ENCODE data around the gene SPRY2.

SPRY2 gene

GRCh38 chr13:80338781-80339562 lies 2.0 kb downstream of the SPRY2 start (continued):
- peak; percentile 40 for TF ChIP-seq HIC1 (tag by site-specific recombination; IDR thresholded peaks at IDR 0.05)
- TF ChIP-seq WT1 (tag by site-specific recombination; IDR thresholded peaks at IDR 0.05), result peak; percentile 46; the same call in 1 of the 2 replicates
- TF ChIP-seq ZNF148 (tag by site-specific recombination; IDR thresholded peaks at IDR 0.05; ENCODE audit: borderline replicate concordance), result no peak
- TF ChIP-seq SCRT2 (tag by site-specific recombination; IDR thresholded peaks at IDR 0.05), result no peak; the same call in 1 of the 2 replicates
- no peak for TF ChIP-seq ZNF558 (tag by site-specific recombination; IDR thresholded peaks at IDR 0.05)
- no peak for TF ChIP-seq ZNF26 (tag by site-specific recombination; IDR thresholded peaks at IDR 0.05)
- TF ChIP-seq ZBTB10 (tag by site-specific recombination; IDR thresholded peaks at IDR 0.05), result peak; percentile 51; the same call in 1 of the 2 replicates
- 0 out of 2 replicates have a peak, but pooled peaks have one; percentile 8 for TF ChIP-seq ZNF121 (tag by site-specific recombination; IDR thresholded peaks at IDR 0.05)
- peak; percentile 36; the same call in 1 of the 2 replicates for TF ChIP-seq ZNF341 (tag by site-specific recombination; IDR thresholded peaks at IDR 0.05; ENCODE audit: low read depth)
- peak; percentile 89; the same call in 1 of the 2 replicates for TF ChIP-seq TRIM28 (IDR thresholded peaks at IDR 0.05; ENCODE audit: borderline replicate concordance, low read length)
- TF ChIP-seq ZNF658 (tag by site-specific recombination; IDR thresholded peaks at IDR 0.05), result no peak
- no peak for TF ChIP-seq BCL11B (tag by site-specific recombination; IDR thresholded peaks at IDR 0.05; ENCODE audit: low read depth)
- TF ChIP-seq ZNF449 (tag by site-specific recombination; IDR thresholded peaks at IDR 0.05), result no peak
- no peak for TF ChIP-seq ZNF311 (tag by site-specific recombination; IDR thresholded peaks at IDR 0.05; ENCODE audit: borderline replicate concordance)
- no peak for TF ChIP-seq ZNF416 (tag by site-specific recombination; IDR thresholded peaks at IDR 0.05)
- no peak for TF ChIP-seq KLF8 (tag by site-specific recombination; IDR thresholded peaks at IDR 0.05)
- no peak for TF ChIP-seq ZNF621 (tag by site-specific recombination; IDR thresholded peaks at IDR 0.05)
- peak; percentile 91 for TF ChIP-seq ZNF423 (tag by site-specific recombination; IDR thresholded peaks at IDR 0.05)
- TF ChIP-seq PBX3 (CRISPR knock-in tag; IDR thresholded peaks at IDR 0.05), result no peak
- TF ChIP-seq ZNF561 (tag by site-specific recombination; IDR thresholded peaks at IDR 0.05; ENCODE audit: borderline replicate concordance), result no peak
- no peak for TF ChIP-seq ZNF785 (tag by site-specific recombination; IDR thresholded peaks at IDR 0.05)
- peak; percentile 63 for TF ChIP-seq REST (tag by site-specific recombination; IDR thresholded peaks at IDR 0.05)
